GM23338 (cell line): Measurements from ENCODE around the gene KANK4. TPM values are rescaled to one million over a fixed set of nuclear protein-coding genes. Genes with fewer than 3 reads are reported as not detected.

Experiments
- ATAC-seq: fragments of 200-7000 bp; cut with Tn5 transposase; 3 replicates; pipeline ENCODE4 v1.9.1; 2020
- DNase-seq: peaks from one replicate; pipeline ENCODE4 v3.0.0-alpha.2; 2015; ENCODE audit warnings: low spot score
- H2AFZ ChIP-seq: fragments of 200-600 bp; sonication (generic); 2 replicates; pipeline ENCODE4 v1.8.0; 2016; ENCODE audit warnings: antibody characterized with exemption, mild to moderate bottlenecking, moderate library complexity
- H3F3A ChIP-seq: fragments of 200-600 bp; sonication (generic); replicated peaks from 2 replicates; pipeline ENCODE4 v1.8.0; 2017; ENCODE audit warnings: antibody characterized with exemption, mixed run types, low read depth
- H3K27ac ChIP-seq: fragments of 200-600 bp; sonication (generic); 2 replicates; pipeline ENCODE4 v1.6.1; 2016; ENCODE audit warnings: low read depth
- H3K27me3 ChIP-seq: fragments of 200-600 bp; sonication (generic); 2 replicates; pipeline ENCODE4 v1.8.0; 2016; ENCODE audit warnings: mild to moderate bottlenecking, mixed run types, moderate library complexity; ENCODE audit not compliant: insufficient read depth
- H3K36me3 ChIP-seq: fragments of 200-600 bp; sonication (generic); 2 replicates; pipeline ENCODE4 v1.8.0; 2016; ENCODE audit warnings: mild to moderate bottlenecking; ENCODE audit not compliant: insufficient read depth
- H3K4me1 ChIP-seq: fragments of 200-600 bp; sonication (generic); 2 replicates; pipeline ENCODE4 v1.8.0; 2016; ENCODE audit warnings: mild to moderate bottlenecking, moderate library complexity; ENCODE audit not compliant: insufficient read depth
- H3K4me2 ChIP-seq: fragments of 200-600 bp; sonication (generic); 2 replicates; pipeline ENCODE4 v1.7.1; 2017; ENCODE audit warnings: mixed run types
- H3K4me3 ChIP-seq: fragments of 200-600 bp; sonication (generic); 2 replicates; pipeline ENCODE4 v1.6.1; 2016; ENCODE audit warnings: mixed run types
- H3K79me2 ChIP-seq: fragments of 200-600 bp; sonication (generic); replicated peaks from 2 replicates; pipeline ENCODE4 v1.8.0; 2017; ENCODE audit warnings: mild to moderate bottlenecking; ENCODE audit not compliant: insufficient read depth
- H3K9me2 ChIP-seq: fragments of 200-600 bp; sonication (generic); 2 replicates; pipeline ENCODE4 v1.8.0; 2017; ENCODE audit not compliant: insufficient read depth
- H4K20me1 ChIP-seq: fragments of 200-600 bp; sonication (generic); replicated peaks from 2 replicates; pipeline ENCODE4 v1.8.0; 2017; ENCODE audit warnings: mild to moderate bottlenecking; ENCODE audit not compliant: insufficient read depth
- H3K27ac Mint-ChIP-seq: 2 replicates; pipeline ENCODE4 v1.8.0; 2020; ENCODE audit warnings: inconsistent platforms, mild to moderate bottlenecking, moderate library complexity, mixed read lengths
- H3K27me3 Mint-ChIP-seq: 3 replicates; pipeline ENCODE4 v1.8.0; 2022; ENCODE audit warnings: low read depth, mild to moderate bottlenecking, moderate library complexity, mixed read lengths, inconsistent platforms; ENCODE audit not compliant: insufficient read depth, poor library complexity
- H3K36me3 Mint-ChIP-seq: 3 replicates; pipeline ENCODE4 v1.8.0; 2021; ENCODE audit warnings: low read depth, mild to moderate bottlenecking, inconsistent platforms, moderate library complexity, mixed read lengths
- H3K4me1 Mint-ChIP-seq: 3 replicates; pipeline ENCODE4 v1.8.0; 2020; ENCODE audit warnings: mild to moderate bottlenecking, inconsistent platforms, mixed read lengths
- H3K4me3 Mint-ChIP-seq: 3 replicates; pipeline ENCODE4 v1.8.0; 2021; ENCODE audit warnings: moderate library complexity, mild to moderate bottlenecking, inconsistent platforms, mixed read lengths
- H3K9me3 Mint-ChIP-seq: 3 replicates; pipeline ENCODE4 v1.8.0; 2020; ENCODE audit warnings: moderate library complexity, mild to moderate bottlenecking, inconsistent platforms, mixed read lengths
- CREB1 ChIP-seq: fragments of 250-450 bp; sonication (Bioruptor Pico); IDR thresholded peaks from 2 replicates; pipeline ENCODE4 v1.5.0; 2020; ENCODE audit warnings: low read depth, mild to moderate bottlenecking, moderate library complexity
- EZH2phosphoT487 ChIP-seq: fragments of 200-600 bp; sonication (generic); IDR thresholded peaks from one replicate; pipeline ENCODE4 v1.8.1; 2018; ENCODE audit warnings: antibody characterized with exemption; ENCODE audit not compliant: unreplicated experiment
- JUNB ChIP-seq: IDR thresholded peaks from one replicate; pipeline ENCODE4 v1.6.1; 2016; ENCODE audit warnings: antibody characterized with exemption; ENCODE audit not compliant: unreplicated experiment
- NANOG ChIP-seq: IDR thresholded peaks from 2 replicates; pipeline ENCODE4 v1.6.1; 2016; ENCODE audit warnings: antibody characterized with exemption, borderline replicate concordance
- POLR2AphosphoS5 ChIP-seq: IDR thresholded peaks from 2 replicates; pipeline ENCODE4 v1.6.1; 2016; ENCODE audit warnings: antibody characterized with exemption, low read depth
- STAT1 ChIP-seq: IDR thresholded peaks from one replicate; pipeline ENCODE4 v1.6.1; 2016; ENCODE audit warnings: antibody characterized with exemption; ENCODE audit not compliant: unreplicated experiment
- ZNF331 ChIP-seq: fragments of 250-450 bp; sonication (Bioruptor Pico); IDR thresholded peaks from 2 replicates; pipeline ENCODE4 v1.5.0; 2020; ENCODE audit warnings: low read depth, mild to moderate bottlenecking, moderate library complexity
- polyA plus RNA-seq: library from polyadenylated mRNA; unstranded; fragments of >200 nt; fragmentation: Nextera tagmentation; extraction: Ambion mirVana; gene quantifications from 2 replicates; pipeline ENCODE4 v1.2.1, GENCODE V29; 2016
- total RNA-seq: library from RNA; depleted of rRNA; stranded (reverse); fragments of >200 nt; shearing (Covaris generic); gene quantifications from 2 replicates; pipeline ENCODE4 v1.2.3, GENCODE V29; 2014
- TF ChIP-seq, protein P1 (sequence below): fragments of 250-450 bp; sonication (Bioruptor Pico); IDR thresholded peaks from 2 replicates; pipeline ENCODE4 v1.5.0; 2020; ENCODE audit warnings: mild to moderate bottlenecking, moderate library complexity
- TF ChIP-seq, protein P2 (sequence below): IDR thresholded peaks from one replicate; pipeline ENCODE4 v1.6.1; 2018; ENCODE audit warnings: antibody characterized with exemption; ENCODE audit not compliant: unreplicated experiment

Gene KANK4
- total and polyA plus RNA-seq, 2 experiments from 2014 or later: 0.31 to 0.42 TPM

DNA sequence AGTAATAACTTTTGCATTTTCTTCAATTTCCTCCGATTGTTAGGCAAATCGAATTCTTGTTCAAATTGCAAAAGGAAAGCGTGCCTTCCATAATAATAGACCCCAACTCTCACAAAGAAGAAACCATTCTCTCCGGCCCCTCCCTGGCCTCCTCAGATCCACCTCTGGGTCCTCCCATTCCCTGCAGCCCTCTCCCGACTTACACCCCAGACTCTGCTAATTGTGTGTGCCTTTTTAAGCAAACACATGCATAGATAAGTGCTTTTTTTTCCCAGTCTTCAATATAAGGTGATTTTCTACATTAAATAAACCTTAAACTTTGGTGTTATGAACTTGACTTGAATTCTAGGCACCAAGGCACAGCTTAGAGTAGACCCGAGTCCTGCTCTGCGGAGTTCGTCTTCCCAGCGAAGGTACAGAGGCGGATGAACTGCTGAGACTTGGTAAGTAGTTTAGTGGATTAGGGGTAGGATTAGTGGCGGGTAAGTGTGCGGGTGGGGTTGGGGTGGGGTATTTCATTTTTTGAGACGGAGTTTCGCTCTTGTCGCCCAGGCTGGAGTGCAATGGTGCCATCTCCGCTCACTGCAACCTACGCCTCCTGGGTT is 123.0 kb downstream of the KANK4 start:
- Histone ChIP-seq H4K20me1 (peaks cover 23% of the 10 kb centered on the region), H3K27me3 (no peaks in the 10 kb centered on the region), H2AFZ (no peak overlapping the region), H3K36me3 (peaks cover 28% of the 10 kb centered on the region), H3F3A (peaks cover 28% of the 10 kb centered on the region), H3K9me2 (no peaks in the 10 kb centered on the region), H3K4me3 (peak overlapping the region; percentile 78), H3K4me2 (peak overlapping the region; percentile 86), H3K4me1 (peaks cover 54% of the 10 kb centered on the region), H3K27ac (peak overlapping the region; percentile 95), H3K79me2 (peaks cover 80% of the 10 kb centered on the region)
- Mint-ChIP-seq H3K27ac (peak overlapping the region; percentile 98), H3K9me3 (peaks cover 11% of the 10 kb centered on the region; the same call in 2 of the 3 replicates), H3K4me3 (peak overlapping the region; percentile 96), H3K4me1 (peaks cover 47% of the 10 kb centered on the region), H3K27me3 (peaks cover 58% of the 10 kb centered on the region), H3K36me3 (peaks cover 69% of the 10 kb centered on the region)
- DNase-seq: peak; percentile 67
- TF ChIP-seq, protein P1, sequence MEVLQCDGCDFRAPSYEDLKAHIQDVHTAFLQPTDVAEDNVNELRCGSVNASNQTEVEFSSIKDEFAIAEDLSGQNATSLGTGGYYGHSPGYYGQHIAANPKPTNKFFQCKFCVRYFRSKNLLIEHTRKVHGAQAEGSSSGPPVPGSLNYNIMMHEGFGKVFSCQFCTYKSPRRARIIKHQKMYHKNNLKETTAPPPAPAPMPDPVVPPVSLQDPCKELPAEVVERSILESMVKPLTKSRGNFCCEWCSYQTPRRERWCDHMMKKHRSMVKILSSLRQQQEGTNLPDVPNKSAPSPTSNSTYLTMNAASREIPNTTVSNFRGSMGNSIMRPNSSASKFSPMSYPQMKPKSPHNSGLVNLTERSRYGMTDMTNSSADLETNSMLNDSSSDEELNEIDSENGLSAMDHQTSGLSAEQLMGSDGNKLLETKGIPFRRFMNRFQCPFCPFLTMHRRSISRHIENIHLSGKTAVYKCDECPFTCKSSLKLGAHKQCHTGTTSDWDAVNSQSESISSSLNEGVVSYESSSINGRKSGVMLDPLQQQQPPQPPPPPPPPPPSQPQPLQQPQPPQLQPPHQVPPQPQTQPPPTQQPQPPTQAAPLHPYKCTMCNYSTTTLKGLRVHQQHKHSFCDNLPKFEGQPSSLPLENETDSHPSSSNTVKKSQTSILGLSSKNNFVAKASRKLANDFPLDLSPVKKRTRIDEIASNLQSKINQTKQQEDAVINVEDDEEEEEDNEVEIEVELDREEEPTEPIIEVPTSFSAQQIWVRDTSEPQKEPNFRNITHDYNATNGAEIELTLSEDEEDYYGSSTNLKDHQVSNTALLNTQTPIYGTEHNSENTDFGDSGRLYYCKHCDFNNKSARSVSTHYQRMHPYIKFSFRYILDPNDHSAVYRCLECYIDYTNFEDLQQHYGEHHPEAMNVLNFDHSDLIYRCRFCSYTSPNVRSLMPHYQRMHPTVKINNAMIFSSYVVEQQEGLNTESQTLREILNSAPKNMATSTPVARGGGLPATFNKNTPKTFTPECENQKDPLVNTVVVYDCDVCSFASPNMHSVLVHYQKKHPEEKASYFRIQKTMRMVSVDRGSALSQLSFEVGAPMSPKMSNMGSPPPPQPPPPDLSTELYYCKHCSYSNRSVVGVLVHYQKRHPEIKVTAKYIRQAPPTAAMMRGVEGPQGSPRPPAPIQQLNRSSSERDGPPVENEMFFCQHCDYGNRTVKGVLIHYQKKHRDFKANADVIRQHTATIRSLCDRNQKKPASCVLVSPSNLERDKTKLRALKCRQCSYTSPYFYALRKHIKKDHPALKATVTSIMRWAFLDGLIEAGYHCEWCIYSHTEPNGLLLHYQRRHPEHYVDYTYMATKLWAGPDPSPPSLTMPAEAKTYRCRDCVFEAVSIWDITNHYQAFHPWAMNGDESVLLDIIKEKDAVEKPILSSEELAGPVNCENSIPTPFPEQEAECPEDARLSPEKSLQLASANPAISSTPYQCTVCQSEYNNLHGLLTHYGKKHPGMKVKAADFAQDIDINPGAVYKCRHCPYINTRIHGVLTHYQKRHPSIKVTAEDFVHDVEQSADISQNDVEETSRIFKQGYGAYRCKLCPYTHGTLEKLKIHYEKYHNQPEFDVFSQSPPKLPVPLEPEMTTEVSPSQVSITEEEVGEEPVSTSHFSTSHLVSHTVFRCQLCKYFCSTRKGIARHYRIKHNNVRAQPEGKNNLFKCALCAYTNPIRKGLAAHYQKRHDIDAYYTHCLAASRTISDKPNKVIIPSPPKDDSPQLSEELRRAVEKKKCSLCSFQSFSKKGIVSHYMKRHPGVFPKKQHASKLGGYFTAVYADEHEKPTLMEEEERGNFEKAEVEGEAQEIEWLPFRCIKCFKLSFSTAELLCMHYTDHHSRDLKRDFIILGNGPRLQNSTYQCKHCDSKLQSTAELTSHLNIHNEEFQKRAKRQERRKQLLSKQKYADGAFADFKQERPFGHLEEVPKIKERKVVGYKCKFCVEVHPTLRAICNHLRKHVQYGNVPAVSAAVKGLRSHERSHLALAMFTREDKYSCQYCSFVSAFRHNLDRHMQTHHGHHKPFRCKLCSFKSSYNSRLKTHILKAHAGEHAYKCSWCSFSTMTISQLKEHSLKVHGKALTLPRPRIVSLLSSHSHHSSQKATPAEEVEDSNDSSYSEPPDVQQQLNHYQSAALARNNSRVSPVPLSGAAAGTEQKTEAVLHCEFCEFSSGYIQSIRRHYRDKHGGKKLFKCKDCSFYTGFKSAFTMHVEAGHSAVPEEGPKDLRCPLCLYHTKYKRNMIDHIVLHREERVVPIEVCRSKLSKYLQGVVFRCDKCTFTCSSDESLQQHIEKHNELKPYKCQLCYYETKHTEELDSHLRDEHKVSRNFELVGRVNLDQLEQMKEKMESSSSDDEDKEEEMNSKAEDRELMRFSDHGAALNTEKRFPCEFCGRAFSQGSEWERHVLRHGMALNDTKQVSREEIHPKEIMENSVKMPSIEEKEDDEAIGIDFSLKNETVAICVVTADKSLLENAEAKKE: no peak
- TF ChIP-seq POLR2AphosphoS5: peak; percentile 47
- ATAC-seq: peak; percentile 28

DNA sequence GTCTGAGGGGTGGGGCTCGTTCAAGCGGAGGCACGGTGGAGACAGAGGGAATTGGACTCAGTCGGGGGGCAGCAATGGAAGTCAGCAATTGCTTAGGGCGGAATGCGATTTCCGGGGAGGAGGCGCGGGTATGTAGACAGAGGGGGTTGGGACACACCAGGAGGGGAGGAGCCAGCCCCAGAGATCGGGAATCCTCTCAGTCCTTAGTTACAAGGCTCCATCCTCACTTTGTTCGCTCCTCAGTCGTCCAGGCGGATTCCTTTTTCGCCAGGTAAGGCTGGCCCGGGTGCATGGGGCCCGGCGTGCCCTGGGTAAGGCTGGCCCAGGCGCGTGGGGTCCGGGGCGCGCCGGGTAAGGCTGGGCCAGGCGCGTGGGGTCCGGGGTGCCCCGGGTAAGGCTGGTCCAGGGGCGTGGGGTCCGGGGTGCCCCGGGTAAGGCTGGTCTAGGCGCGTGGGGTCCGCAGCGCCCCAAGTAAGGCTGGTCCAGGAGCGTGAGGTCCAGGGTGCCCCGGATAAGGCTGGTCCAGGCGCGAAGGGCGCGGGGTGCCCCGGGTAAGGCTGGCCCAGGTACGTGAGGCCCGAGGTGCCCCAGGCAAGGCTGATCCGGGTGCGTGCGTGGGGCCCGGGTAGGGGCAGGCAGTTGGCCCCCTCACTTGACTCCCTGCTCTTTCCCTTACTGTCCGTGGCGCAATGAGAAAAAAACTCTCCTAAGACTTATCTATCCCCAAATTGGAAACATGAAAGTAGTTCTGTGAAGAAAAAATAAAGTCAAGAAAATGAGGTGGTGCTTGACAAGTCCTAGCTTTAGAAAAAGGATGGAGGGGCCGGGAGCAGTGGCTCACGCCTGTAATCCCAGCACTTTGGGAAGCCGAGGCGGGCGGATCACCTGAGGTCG is 124.3 kb downstream of the KANK4 start, which contains the start of gene L1TD1:
TSS of gene L1TD1 (plus strand) at position 199 of the 894 bp plus-strand sequence. CDS start 11,780 bp downstream, outside the sequence.
- Histone ChIP-seq H3K4me3 (peak within 1 kb of the TSS; percentile 78), H3K36me3 (peaks cover 17% of the 10 kb centered on the region; the same call in 1 of the 2 replicates), H3K9me2 (no peaks in the 10 kb centered on the region), H3K27ac (peak within 1 kb of the TSS; percentile 97), H2AFZ (no peak within 1 kb of the TSS), H3F3A (peaks cover 28% of the 10 kb centered on the region), H3K27me3 (no peaks in the 10 kb centered on the region), H3K4me2 (peak within 1 kb of the TSS; percentile 86), H3K4me1 (peaks cover 44% of the 10 kb centered on the region), H4K20me1 (peaks cover 11% of the 10 kb centered on the region), H3K79me2 (peaks cover 67% of the 10 kb centered on the region)
- peaks cover 38% of the 10 kb centered on the region for H3K4me1 Mint-ChIP-seq
- H3K27ac Mint-ChIP-seq: peak within 1 kb of the TSS; percentile 98
- peaks cover 56% of the 10 kb centered on the region for H3K36me3 Mint-ChIP-seq
- ATAC-seq (peak; percentile 80), DNase-seq (peak; percentile 99)
- H3K9me3 Mint-ChIP-seq: peaks cover 11% of the 10 kb centered on the region; the same call in 2 of the 3 replicates
- H3K27me3 Mint-ChIP-seq: peaks cover 53% of the 10 kb centered on the region
- H3K4me3 Mint-ChIP-seq: peak within 1 kb of the TSS; percentile 96
- TF ChIP-seq JUNB (no peak), CREB1 (CRISPR knock-in tag) (peak; percentile 38; the same call in 1 of the 2 replicates), EZH2phosphoT487 (no peak), POLR2AphosphoS5 (peak; percentile 99), ZNF331 (CRISPR knock-in tag) (no peak), STAT1 (no peak), NANOG (peak; percentile 71; the same call in 1 of the 2 replicates)
- TF ChIP-seq, protein P2, sequence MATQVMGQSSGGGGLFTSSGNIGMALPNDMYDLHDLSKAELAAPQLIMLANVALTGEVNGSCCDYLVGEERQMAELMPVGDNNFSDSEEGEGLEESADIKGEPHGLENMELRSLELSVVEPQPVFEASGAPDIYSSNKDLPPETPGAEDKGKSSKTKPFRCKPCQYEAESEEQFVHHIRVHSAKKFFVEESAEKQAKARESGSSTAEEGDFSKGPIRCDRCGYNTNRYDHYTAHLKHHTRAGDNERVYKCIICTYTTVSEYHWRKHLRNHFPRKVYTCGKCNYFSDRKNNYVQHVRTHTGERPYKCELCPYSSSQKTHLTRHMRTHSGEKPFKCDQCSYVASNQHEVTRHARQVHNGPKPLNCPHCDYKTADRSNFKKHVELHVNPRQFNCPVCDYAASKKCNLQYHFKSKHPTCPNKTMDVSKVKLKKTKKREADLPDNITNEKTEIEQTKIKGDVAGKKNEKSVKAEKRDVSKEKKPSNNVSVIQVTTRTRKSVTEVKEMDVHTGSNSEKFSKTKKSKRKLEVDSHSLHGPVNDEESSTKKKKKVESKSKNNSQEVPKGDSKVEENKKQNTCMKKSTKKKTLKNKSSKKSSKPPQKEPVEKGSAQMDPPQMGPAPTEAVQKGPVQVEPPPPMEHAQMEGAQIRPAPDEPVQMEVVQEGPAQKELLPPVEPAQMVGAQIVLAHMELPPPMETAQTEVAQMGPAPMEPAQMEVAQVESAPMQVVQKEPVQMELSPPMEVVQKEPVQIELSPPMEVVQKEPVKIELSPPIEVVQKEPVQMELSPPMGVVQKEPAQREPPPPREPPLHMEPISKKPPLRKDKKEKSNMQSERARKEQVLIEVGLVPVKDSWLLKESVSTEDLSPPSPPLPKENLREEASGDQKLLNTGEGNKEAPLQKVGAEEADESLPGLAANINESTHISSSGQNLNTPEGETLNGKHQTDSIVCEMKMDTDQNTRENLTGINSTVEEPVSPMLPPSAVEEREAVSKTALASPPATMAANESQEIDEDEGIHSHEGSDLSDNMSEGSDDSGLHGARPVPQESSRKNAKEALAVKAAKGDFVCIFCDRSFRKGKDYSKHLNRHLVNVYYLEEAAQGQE: peak; percentile 38
